Suprapubic skin (tissue), 4 donors: ENCODE results near the gene TXN2.

Experiments
- EP300 ChIP-seq: sonication (generic); formaldehyde crosslinking; IDR thresholded peaks from one replicate; pipeline ENCODE4 v1.6.1; 2017; ENCODE audit warnings: antibody characterized with exemption
- POLR2A ChIP-seq, 2 donors: fragments of 450-650 bp; IDR thresholded peaks; one replicate each; pipeline ENCODE4 v1.6.1; 2017; ENCODE audit warnings: antibody characterized with exemption in 2 of 2, mild to moderate bottlenecking in 2 of 2, moderate library complexity in 2 of 2
- POLR2AphosphoS5 ChIP-seq, 3 donors: sonication (generic); formaldehyde crosslinking; IDR thresholded peaks; one replicate each; pipeline ENCODE4 v1.6.1; 2017; ENCODE audit warnings: antibody characterized with exemption in 3 of 3
- TF ChIP-seq, protein P1 (sequence below), 2 donors: fragments of 200-600 bp in 1 of 2; fragments of 450-650 bp in 1 of 2; sonication (generic) in 1 of 2; IDR thresholded peaks; one replicate each; pipeline ENCODE4 v1.5.1; 2016 to 2019; ENCODE audit warnings: antibody characterized with exemption in 2 of 2, mild to moderate bottlenecking in 1 of 2, moderate library complexity in 1 of 2

DNA sequence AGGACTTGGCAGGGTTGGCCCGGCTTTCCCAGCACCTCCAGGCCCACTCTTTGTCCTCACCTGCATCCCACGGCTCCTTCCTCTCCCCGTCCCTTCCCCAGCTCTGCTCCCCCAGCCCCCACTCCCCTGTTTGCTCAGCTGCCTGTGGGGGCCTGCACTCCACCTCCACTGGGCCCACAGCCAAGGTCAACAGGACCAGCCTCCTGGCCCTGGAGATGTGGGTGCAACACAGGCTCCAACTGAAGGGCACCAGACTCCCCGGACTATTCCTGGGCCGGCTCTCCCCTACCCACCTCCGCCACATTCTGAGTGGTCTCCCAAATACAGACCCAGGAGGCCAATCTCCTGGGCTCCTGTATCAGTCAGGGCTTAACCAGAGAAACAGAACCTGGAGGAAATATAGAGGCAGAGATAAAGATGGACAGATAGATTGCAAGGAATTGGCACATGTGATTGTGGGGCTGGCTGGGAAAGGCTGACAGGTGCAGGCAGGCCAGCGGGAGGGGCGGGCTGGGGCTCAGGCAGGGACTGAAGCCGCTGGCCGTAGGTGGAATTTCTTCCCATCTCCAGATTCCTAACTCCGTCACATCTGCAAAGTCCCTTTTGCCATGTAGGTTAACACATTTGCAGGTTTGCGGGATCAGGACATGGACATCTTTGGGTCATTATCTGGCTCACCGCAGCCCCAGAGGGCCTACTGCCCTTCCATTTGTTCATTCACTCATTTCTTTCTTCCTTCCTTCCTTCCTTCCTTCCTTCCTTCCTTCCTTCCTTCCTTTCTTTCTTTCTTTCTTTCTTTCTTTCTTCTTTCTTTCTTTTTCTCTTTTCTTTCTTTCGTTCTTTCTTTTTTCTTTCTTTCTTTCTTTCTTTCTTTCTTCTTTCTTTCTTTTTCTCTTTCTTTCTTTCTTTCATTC, 47.9 kb downstream of the TXN2 start:
- TF ChIP-seq, protein P1, sequence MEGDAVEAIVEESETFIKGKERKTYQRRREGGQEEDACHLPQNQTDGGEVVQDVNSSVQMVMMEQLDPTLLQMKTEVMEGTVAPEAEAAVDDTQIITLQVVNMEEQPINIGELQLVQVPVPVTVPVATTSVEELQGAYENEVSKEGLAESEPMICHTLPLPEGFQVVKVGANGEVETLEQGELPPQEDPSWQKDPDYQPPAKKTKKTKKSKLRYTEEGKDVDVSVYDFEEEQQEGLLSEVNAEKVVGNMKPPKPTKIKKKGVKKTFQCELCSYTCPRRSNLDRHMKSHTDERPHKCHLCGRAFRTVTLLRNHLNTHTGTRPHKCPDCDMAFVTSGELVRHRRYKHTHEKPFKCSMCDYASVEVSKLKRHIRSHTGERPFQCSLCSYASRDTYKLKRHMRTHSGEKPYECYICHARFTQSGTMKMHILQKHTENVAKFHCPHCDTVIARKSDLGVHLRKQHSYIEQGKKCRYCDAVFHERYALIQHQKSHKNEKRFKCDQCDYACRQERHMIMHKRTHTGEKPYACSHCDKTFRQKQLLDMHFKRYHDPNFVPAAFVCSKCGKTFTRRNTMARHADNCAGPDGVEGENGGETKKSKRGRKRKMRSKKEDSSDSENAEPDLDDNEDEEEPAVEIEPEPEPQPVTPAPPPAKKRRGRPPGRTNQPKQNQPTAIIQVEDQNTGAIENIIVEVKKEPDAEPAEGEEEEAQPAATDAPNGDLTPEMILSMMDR (IDR thresholded peaks at IDR 0.05): no peak
- TF ChIP-seq EP300 (no peak), POLR2A (IDR thresholded peaks at IDR 0.05) (no peak), POLR2AphosphoS5 (IDR thresholded peaks at IDR 0.05) (no peak)
